Heart left ventricle (tissue), 16 donors: ENCODE data around the gene ARHGAP10. TPM values are rescaled to one million over a fixed set of nuclear protein-coding genes. Genes with fewer than 3 reads are reported as not detected.

ENCODE experiments used
- ATAC-seq, 4 donors: fragments of 200-7000 bp; cut with Tn5 transposase; one replicate each; pipeline ENCODE4 v1.9.1; 2020 to 2022; ENCODE audit warnings: moderate library complexity in 4 of 4, mild to moderate bottlenecking in 3 of 4, moderate number of reproducible peaks in 1 of 4
- DNase-seq, 5 donors: peaks; one replicate each; pipeline ENCODE4 v3.0.0-alpha.2; 2020
- H3K27ac ChIP-seq, 12 donors: fragments of 200-600 bp; sonication (generic) in 4 of 12; one replicate each; pipeline versions ENCODE4 v1.5.0 to v1.8.0; 2016 to 2022; ENCODE audit warnings: mild to moderate bottlenecking in 2 of 12
- H3K27me3 ChIP-seq, 9 donors: fragments of 200-600 bp; sonication (generic) in 2 of 9; one replicate each; pipeline versions ENCODE4 v1.5.1 to v1.8.0; 2016 to 2022; ENCODE audit warnings: mild to moderate bottlenecking in 3 of 9
- H3K36me3 ChIP-seq, 9 donors: fragments of 200-600 bp; sonication (generic) in 2 of 9; one replicate each; pipeline versions ENCODE4 v1.5.0 to v1.8.0; 2018 to 2022; ENCODE audit warnings: mild to moderate bottlenecking in 2 of 9
- H3K4me1 ChIP-seq, 12 donors: fragments of 200-600 bp; sonication (generic) in 4 of 12; one replicate each; pipeline versions ENCODE4 v1.5.0 to v1.8.0; 2016 to 2022; ENCODE audit warnings: mild to moderate bottlenecking in 3 of 12
- H3K4me3 ChIP-seq, 12 donors: fragments of 200-600 bp; sonication (generic) in 4 of 12; one replicate each; pipeline versions ENCODE4 v1.5.0 to v1.8.0; 2017 to 2022; ENCODE audit warnings: mild to moderate bottlenecking in 9 of 12, moderate library complexity in 4 of 12
- H3K9me3 ChIP-seq, 12 donors: fragments of 200-600 bp; sonication (generic) in 4 of 12; one replicate each; pipeline versions ENCODE4 v1.5.0 to v1.8.0; 2016 to 2022; ENCODE audit warnings: mild to moderate bottlenecking in 1 of 12
- CTCF ChIP-seq, 12 donors: fragments of 200-600 bp; sonication (generic) in 4 of 12; IDR thresholded peaks; one replicate each; pipeline versions ENCODE4 v1.5.0 to v1.8.0; 2018 to 2022; ENCODE audit warnings: antibody characterized with exemption in 12 of 12, mild to moderate bottlenecking in 5 of 12
- POLR2A ChIP-seq, 2 donors: fragments of 450-650 bp; IDR thresholded peaks; one replicate each; pipeline ENCODE4 v1.6.1; 2017; ENCODE audit warnings: antibody characterized with exemption in 2 of 2, mild to moderate bottlenecking in 2 of 2, moderate library complexity in 2 of 2
- WGBS, 4 donors: extraction: QIAGEN DNeasy Blood & Tissue Kit in 2 of 4; methylation state at CpG; one replicate each; pipeline versions ENCODE4 v1.1.5 to v1.1.7; 2013 to 2018; 5-methylcytosine and 5-hydroxymethylcytosine counted together
- intact Hi-C, 10 donors: fragments of 100-400 bp; cut with DNase I; formaldehyde crosslinking; loops; one replicate each; pipeline versions ENCODE4 v1.11.1 to v1.14.2; 2022
- polyA plus RNA-seq, 2 donors: library from polyadenylated mRNA; stranded (reverse); fragments of 200-250 nt; gene quantifications; one replicate each; pipeline ENCODE4 v1.2.3, GENCODE V29; 2013
- total RNA-seq, 9 donors: library from RNA; depleted of rRNA in 2 of 9; stranded (reverse); fragments of >200 nt in 2 of 9; fragmentation: NEBNext Ultra II Directional in 3 of 9; extraction: Animal tissue kit (Norgen Biotek cat#: 25700) in 3 of 9; gene quantifications; one replicate each; pipeline versions ENCODE4 v1.1.0 to v1.2.4, GENCODE V29; 2016 to 2023
- donor health status: ischemic (EF 13 %, LVEDD 7.1; RV severe dilation, severe dysfunction).
- donor health status: healthy with polysubstance abuse.
- donor health status: DM: no; HTN: yes; CAD: no.
- donor health status: DM: no; HTN: no; CAD: no.
- donor health status: ischemic (EF 25% LVEDD 6.9; RV normal size, moderate dysfunction).
- donor health status: ischemic (EF 25% LVEDD 5.7; RV mildly dilated, moderate dysfunction).
- donor health status: healthy.
- donor health status: DM: yes; HTN: yes; CAD: no.
- donor health status: ischemic (EF 35%, LVEDD 5.7; RV mildly dilated, moderate dysfunction).
- donor health status: nonischemic (EF 11% LVEDD 7.7; RV severe dilation, severe dysfunction).
- donor health status: DM: yes; HTN: yes; CAD: no.
- donor health status: PGD.
- donor health status: ischemic (EF 29% LVEDD 5.4; RV normal size, mild dysfunction).
- donor health status: nonischemic (EF 23%, LVEDD 6.1; RV moderate dilation, normal function).

Gene ARHGAP10
- total and polyA plus RNA-seq, 11 donors: 30.6 to 73.7 (median 51.7) TPM

- H3K4me3 ChIP-seq: no peak overlapping the region
- DNase-seq (no peak), ATAC-seq (no peak)
- peaks cover 3 to 68% (median 44%) of the 10 kb centered on the region in 12 donors for H3K4me1 ChIP-seq
- H3K9me3 ChIP-seq: peaks cover 0 to 3% (median 0%) of the 10 kb centered on the region in 12 donors
- WGBS, 4 donors: 88 to 97% (median 93%) methylated on average over 2 of the region's 2 CpGs
- no peak for TF ChIP-seq POLR2A (IDR thresholded peaks at IDR 0.05)
- no peak for TF ChIP-seq CTCF (IDR thresholded peaks at IDR 0.05)
- H3K36me3 ChIP-seq: peaks cover 0 to 14% (median 0%) of the 10 kb centered on the region in 9 donors
- intact Hi-C loops: loop anchor here in 2 of 10 donors (5.0 to 10.0 kb wide), 2 partner anchors 56 to 119 kb away; partner anchors contain the start of gene ARHGAP10 (in 1 of the 2)
- no peaks in the 10 kb centered on the region for H3K27me3 ChIP-seq
- peak overlapping the region in 1 of 12 donors; percentile 15 for H3K27ac ChIP-seq
Observed at GRCh38 chr4:147851135-147851534, 119.2 kb downstream of the ARHGAP10 start.

GRCh38 chr4:147853706-147854105 is 121.8 kb downstream of the ARHGAP10 start:
- Histone ChIP-seq H3K36me3 (peaks cover 0 to 15% (median 0%) of the 10 kb centered on the region in 9 donors), H3K27ac (peak overlapping the region in 11 of 12 donors; percentile 5 to 82 (median 42)), H3K4me3 (no peak overlapping the region), H3K4me1 (peaks cover 0 to 60% (median 32%) of the 10 kb centered on the region in 12 donors), H3K9me3 (peaks cover 0 to 3% (median 0%) of the 10 kb centered on the region in 12 donors), H3K27me3 (no peaks in the 10 kb centered on the region)
- WGBS, 4 donors: 67 to 84% (median 73%) methylated on average over 2 of the region's 2 CpGs
- DNase-seq (no peak), ATAC-seq (peak in 2 of 4 donors; percentile 34 to 41)
- TF ChIP-seq CTCF (IDR thresholded peaks at IDR 0.05) (no peak), POLR2A (IDR thresholded peaks at IDR 0.05) (no peak)
- intact Hi-C loops: loop anchor here in 2 of 10 donors (5.0 to 10.0 kb wide), 2 partner anchors 59 to 121 kb away; partner anchors contain the start of gene ARHGAP10 (in 1 of the 2)

GRCh38 chr4:147854154-147854553 is 122.3 kb downstream of the ARHGAP10 start:
- TF ChIP-seq POLR2A (IDR thresholded peaks at IDR 0.05) (no peak), CTCF (IDR thresholded peaks at IDR 0.05) (no peak)
- peaks cover 0 to 18% (median 0%) of the 10 kb centered on the region in 9 donors for H3K36me3 ChIP-seq
- H3K27me3 ChIP-seq: no peaks in the 10 kb centered on the region
- ATAC-seq (peak in 2 of 4 donors; percentile 16 to 57), DNase-seq (no peak)
- peaks cover 0 to 3% (median 0%) of the 10 kb centered on the region in 12 donors for H3K9me3 ChIP-seq
- H3K27ac ChIP-seq: peak overlapping the region in 11 of 12 donors; percentile 5 to 82 (median 43)
- intact Hi-C loops: loop anchor here in 2 of 10 donors (5.0 to 10.0 kb wide), 2 partner anchors 59 to 122 kb away; partner anchors contain the start of gene ARHGAP10 (in 1 of the 2)
- WGBS, 4 donors: 62 to 79% (median 72%) methylated on average over 3 of the region's 3 CpGs
- peaks cover 0 to 56% (median 30%) of the 10 kb centered on the region in 12 donors for H3K4me1 ChIP-seq
- no peak overlapping the region for H3K4me3 ChIP-seq

GRCh38 chr4:147855571-147856009 is 123.7 kb downstream of the ARHGAP10 start:
- WGBS, 4 donors: 26 to 52% (median 31%) methylated on average over 1 of the region's 1 CpG
- Histone ChIP-seq H3K27me3 (no peaks in the 10 kb centered on the region), H3K9me3 (no peaks in the 10 kb centered on the region), H3K27ac (peak overlapping the region in 9 of 12 donors; percentile 2 to 82 (median 53)), H3K4me3 (no peak overlapping the region), H3K4me1 (peaks cover 0 to 53% (median 26%) of the 10 kb centered on the region in 12 donors), H3K36me3 (peaks cover 0 to 16% (median 0%) of the 10 kb centered on the region in 9 donors)
- intact Hi-C loops: loop anchor here in 2 of 10 donors (5.0 to 10.0 kb wide), 2 partner anchors 33 to 61 kb away; no protein-coding TSS in a partner anchor
- DNase-seq (no peak), ATAC-seq (peak; percentile 52 to 76 (median 67))
- TF ChIP-seq POLR2A (IDR thresholded peaks at IDR 0.05) (no peak), CTCF (IDR thresholded peaks at IDR 0.05) (no peak)
